OCI-LY7 (cell line): Measurements from ENCODE around the gene MAT1A.

Experiments used
- CTCF ChIP-seq: fragments of 200-600 bp; sonication (generic); conservative IDR thresholded peaks from 2 replicates; pipeline ENCODE4 v1.5.1; 2014; ENCODE audit warnings: mild to moderate bottlenecking, antibody characterized with exemption, low read length, moderate library complexity, mixed read lengths
- EZH2phosphoT487 ChIP-seq: fragments of 200-600 bp; sonication (generic); IDR thresholded peaks from 2 replicates; pipeline ENCODE4 v1.6.1; 2018; ENCODE audit warnings: low read depth, borderline replicate concordance, mild to moderate bottlenecking, mixed run types, antibody characterized with exemption, low read length, moderate library complexity, mixed read lengths

DNA sequence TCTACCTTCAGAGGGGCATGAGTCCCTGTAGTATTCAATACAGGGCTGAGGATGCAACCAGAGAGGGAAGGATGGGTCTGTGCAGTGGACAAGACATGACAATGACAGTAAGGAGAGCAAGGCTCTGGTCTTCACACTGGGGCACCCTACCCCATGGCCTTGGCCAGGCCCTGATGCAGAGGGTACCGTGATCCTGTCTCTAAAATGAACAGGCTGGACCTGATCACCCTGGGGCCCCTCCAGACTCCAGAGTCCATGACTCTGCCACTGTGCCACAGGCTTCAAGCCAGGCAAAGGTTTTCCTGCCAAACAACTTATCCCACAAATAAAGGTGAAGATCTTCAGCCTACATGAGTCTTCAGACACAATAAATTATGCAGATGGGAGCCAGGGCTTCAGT lies 4.9 kb downstream of the MAT1A start:
- TF ChIP-seq CTCF: no peak
- TF ChIP-seq EZH2phosphoT487: no peak
